Mesenchymal stem cell (in vitro differentiated cells and primary cell): ENCODE results near the gene UBXN1.

ENCODE experiments used
- DNase-seq: peaks from one replicate; pipeline ENCODE4 v3.0.0-alpha.2; 2013
- H2AFZ ChIP-seq: one replicate; pipeline ENCODE4 v1.6.1; 2013; ENCODE audit warnings: low read depth, mild to moderate bottlenecking, control low read depth, inconsistent platforms, low read length, moderate library complexity
- H2AK5ac ChIP-seq: 2 replicates; pipeline ENCODE4 v1.6.1; 2013; ENCODE audit warnings: low read length, moderate library complexity, mild to moderate bottlenecking, inconsistent platforms; ENCODE audit not compliant: severe bottlenecking
- H2BK120ac ChIP-seq: one replicate; pipeline ENCODE4 v1.6.1; 2013; ENCODE audit warnings: low read depth, mild to moderate bottlenecking, inconsistent platforms, low read length, moderate library complexity
- H2BK12ac ChIP-seq, 2 experiments: one replicate each; pipeline ENCODE4 v1.6.1; 2013; ENCODE audit warnings: inconsistent platforms in 2 of 2, low read length in 2 of 2, mild to moderate bottlenecking in 2 of 2, moderate library complexity in 2 of 2, control low read depth in 1 of 2
- H2BK15ac ChIP-seq: one replicate; pipeline ENCODE4 v1.6.1; 2013; ENCODE audit warnings: mild to moderate bottlenecking, low read depth, inconsistent platforms; ENCODE audit not compliant: poor library complexity, severe bottlenecking
- H2BK5ac ChIP-seq: 2 replicates; pipeline ENCODE4 v1.6.1; 2013; ENCODE audit warnings: low read depth, mild to moderate bottlenecking, low read length, control low read depth, inconsistent platforms; ENCODE audit not compliant: poor library complexity, severe bottlenecking
- H3K14ac ChIP-seq, 2 experiments: one replicate each; pipeline ENCODE4 v1.6.1; 2013; ENCODE audit warnings: inconsistent platforms in 2 of 2, low read length in 2 of 2, control low read depth in 1 of 2, mild to moderate bottlenecking in 1 of 2, moderate library complexity in 1 of 2
- H3K18ac ChIP-seq, 2 experiments: one replicate each; pipeline ENCODE4 v1.6.1; 2013; ENCODE audit warnings: inconsistent platforms in 2 of 2, low read length in 2 of 2, control low read depth in 1 of 2, low read depth in 1 of 2, mild to moderate bottlenecking in 1 of 2
- H3K23ac ChIP-seq, 2 experiments: one replicate each; pipeline ENCODE4 v1.6.1; 2013; ENCODE audit warnings: inconsistent platforms in 2 of 2, low read length in 2 of 2, mild to moderate bottlenecking in 2 of 2, moderate library complexity in 2 of 2, control low read depth in 1 of 2
- H3K27ac ChIP-seq: 2 replicates; pipeline ENCODE4 v1.5.1; 2013; ENCODE audit warnings: mild to moderate bottlenecking, moderate library complexity, low read length, control low read depth, inconsistent platforms; ENCODE audit not compliant: poor library complexity, severe bottlenecking
- H3K27me3 ChIP-seq, 2 experiments: 2 replicates each; pipeline versions ENCODE4 v1.6.1 to v1.7.0; 2013; ENCODE audit warnings: low read length in 2 of 2, mild to moderate bottlenecking in 2 of 2, moderate library complexity in 2 of 2, control low read depth in 1 of 2, inconsistent platforms in 1 of 2; ENCODE audit not compliant: control insufficient read depth in 1 of 2, insufficient read depth in 1 of 2
- H3K36me3 ChIP-seq, 2 experiments: 2 replicates each; pipeline versions ENCODE4 v1.6.1 to v1.7.0; 2013; ENCODE audit warnings: low read length in 2 of 2, control low read depth in 1 of 2, inconsistent platforms in 1 of 2, low read depth in 1 of 2, mild to moderate bottlenecking in 1 of 2; ENCODE audit not compliant: insufficient read depth in 2 of 2, control insufficient read depth in 1 of 2
- H3K4ac ChIP-seq, 2 experiments: one replicate each; pipeline ENCODE4 v1.6.1; 2013; ENCODE audit warnings: inconsistent platforms in 2 of 2, low read length in 2 of 2, mild to moderate bottlenecking in 2 of 2, moderate library complexity in 2 of 2, control low read depth in 1 of 2, low read depth in 1 of 2
- H3K4me1 ChIP-seq: 2 replicates; pipeline ENCODE4 v1.6.1; 2013; ENCODE audit warnings: low read depth, low read length, control low read depth; ENCODE audit not compliant: control insufficient read depth, insufficient read depth
- H3K4me2 ChIP-seq: 2 replicates; pipeline ENCODE4 v1.6.1; 2013; ENCODE audit warnings: low read length, mild to moderate bottlenecking, inconsistent platforms; ENCODE audit not compliant: poor library complexity, severe bottlenecking
- H3K4me3 ChIP-seq, 2 experiments: 2 replicates each; pipeline versions ENCODE4 v1.5.1 to v1.7.0; 2013; ENCODE audit warnings: low read length in 2 of 2, mild to moderate bottlenecking in 2 of 2, control low read depth in 1 of 2, low read depth in 1 of 2; ENCODE audit not compliant: insufficient read depth in 1 of 2
- H3K79me1 ChIP-seq: replicated peaks from 2 replicates; pipeline ENCODE4 v1.6.1; 2013; ENCODE audit warnings: mild to moderate bottlenecking, control low read depth, low read length, inconsistent platforms; ENCODE audit not compliant: poor library complexity, severe bottlenecking
- H3K9ac ChIP-seq: 2 replicates; pipeline ENCODE4 v1.7.0; 2013; ENCODE audit warnings: mild to moderate bottlenecking, low read length, moderate library complexity
- H3K9me3 ChIP-seq: 2 replicates; pipeline ENCODE4 v1.7.0; 2013; ENCODE audit warnings: mild to moderate bottlenecking, low read length; ENCODE audit not compliant: control insufficient read depth
- H4K8ac ChIP-seq: one replicate; pipeline ENCODE4 v1.6.1; 2013; ENCODE audit warnings: inconsistent platforms, mild to moderate bottlenecking, low read length, moderate library complexity
- H4K91ac ChIP-seq: one replicate; pipeline ENCODE4 v1.6.1; 2013; ENCODE audit warnings: mild to moderate bottlenecking, low read length, inconsistent platforms
- WGBS: methylation state at CpG from one replicate; pipeline ENCODE4 v1.1.7; 2013; ENCODE audit warnings: mixed read lengths; 5-methylcytosine and 5-hydroxymethylcytosine counted together

The UBXN1 gene

GRCh38 chr11:62712276-62712812, 33.5 kb upstream of the UBXN1 start:
- no peak overlapping the region for H2AFZ ChIP-seq
- no peak overlapping the region for H3K18ac ChIP-seq
- no peaks in the 10 kb centered on the region for H3K27me3 ChIP-seq
- no peak overlapping the region for H3K4me3 ChIP-seq
- no peak overlapping the region for H4K8ac ChIP-seq
- H3K9ac ChIP-seq: peak overlapping the region; percentile 33
- peaks cover 31% of the 10 kb centered on the region for H3K4me1 ChIP-seq
- 98% methylated on average over 4 of the region's 6 CpGs for WGBS
- H3K36me3 ChIP-seq: peaks cover 60 to 74% of the 10 kb centered on the region in 2 experiments
- H2BK15ac ChIP-seq: no peak overlapping the region
- no peak overlapping the region for H3K4me2 ChIP-seq
- H2BK120ac ChIP-seq: no peak overlapping the region
- no peak overlapping the region for H2BK5ac ChIP-seq
- H2AK5ac ChIP-seq: no peak overlapping the region
- peaks cover 21% of the 10 kb centered on the region for H3K79me1 ChIP-seq
- H3K27ac ChIP-seq: peak overlapping the region; percentile 66
- no peak overlapping the region for H4K91ac ChIP-seq
- no peak overlapping the region for H2BK12ac ChIP-seq
- H3K4ac ChIP-seq: no peak overlapping the region
- H3K23ac ChIP-seq: no peak overlapping the region
- no peak overlapping the region for H3K14ac ChIP-seq
- H3K9me3 ChIP-seq: no peaks in the 10 kb centered on the region
- no peak for DNase-seq

- H2BK15ac ChIP-seq: no peak overlapping the region
- 91% methylated on average over 7 of the region's 7 CpGs for WGBS
- peak overlapping the region; percentile 43 to 78 for H3K4me3 ChIP-seq
- peak overlapping the region; percentile 33 for H2AFZ ChIP-seq
- no peaks in the 10 kb centered on the region for H3K27me3 ChIP-seq
- peak overlapping the region; percentile 97 for H3K27ac ChIP-seq
- peak overlapping the region; percentile 15 for H2BK5ac ChIP-seq
- H3K23ac ChIP-seq: peak overlapping the region in 1 of 2 experiments; percentile 11
- H3K4me2 ChIP-seq: peak overlapping the region; percentile 74
- H3K18ac ChIP-seq: peak overlapping the region; percentile 71 to 91
- peaks cover 11% of the 10 kb centered on the region for H3K79me1 ChIP-seq
- no peak overlapping the region for H3K14ac ChIP-seq
- H2BK120ac ChIP-seq: peak overlapping the region; percentile 6
- H3K4ac ChIP-seq: peak overlapping the region; percentile 69 to 93
- H3K9ac ChIP-seq: peak overlapping the region; percentile 98
- no peaks in the 10 kb centered on the region for H3K9me3 ChIP-seq
- peaks cover 51 to 55% of the 10 kb centered on the region in 2 experiments for H3K36me3 ChIP-seq
- peak overlapping the region; percentile 70 for H4K91ac ChIP-seq
- peak overlapping the region; percentile 97 for H2AK5ac ChIP-seq
- peak; percentile 65 for DNase-seq
- no peak overlapping the region for H2BK12ac ChIP-seq
- peak overlapping the region; percentile 79 for H4K8ac ChIP-seq
- H3K4me1 ChIP-seq: peaks cover 42% of the 10 kb centered on the region
These were observed 31.1 kb upstream of the UBXN1 start for GRCh38 chr11:62710001-62710345.

- Histone ChIP-seq H3K4me2 (peak overlapping the region; percentile 74), H4K91ac (peak overlapping the region; percentile 70), H3K36me3 (peaks cover 47 to 50% of the 10 kb centered on the region in 2 experiments), H3K79me1 (peaks cover 14% of the 10 kb centered on the region), H2BK12ac (no peak overlapping the region), H3K27me3 (no peaks in the 10 kb centered on the region), H3K18ac (peak overlapping the region; percentile 71 to 91), H3K9me3 (no peaks in the 10 kb centered on the region), H3K9ac (peak overlapping the region; percentile 98), H3K4me3 (peak overlapping the region; percentile 43 to 78), H3K27ac (peak overlapping the region; percentile 97), H3K14ac (peak overlapping the region in 1 of 2 experiments; percentile 88), H3K4ac (peak overlapping the region; percentile 69 to 93), H2BK15ac (no peak overlapping the region), H2AK5ac (peak overlapping the region; percentile 97), H2BK120ac (peak overlapping the region; percentile 6), H4K8ac (peak overlapping the region; percentile 79), H3K23ac (peak overlapping the region in 1 of 2 experiments; percentile 51), H2BK5ac (peak overlapping the region; percentile 90), H2AFZ (peak overlapping the region; percentile 33), H3K4me1 (peaks cover 39% of the 10 kb centered on the region)
- DNase-seq: peak; percentile 97
- WGBS: 13% methylated on average over 43 of the region's 47 CpGs
These were observed 30.6 kb upstream of the UBXN1 start for GRCh38 chr11:62709247-62710000.

- no peak overlapping the region for H4K91ac ChIP-seq
- peaks cover 42 to 46% of the 10 kb centered on the region in 2 experiments for H3K36me3 ChIP-seq
- WGBS: 43% methylated on average over 7 of the region's 7 CpGs
- H2BK5ac ChIP-seq: peak overlapping the region; percentile 3
- no peak overlapping the region for H2AFZ ChIP-seq
- no peak overlapping the region for H2BK120ac ChIP-seq
- peak overlapping the region in 1 of 2 experiments; percentile 17 for H2BK12ac ChIP-seq
- peak overlapping the region; percentile 52 for H3K4me2 ChIP-seq
- DNase-seq: no peak
- peak overlapping the region in 1 of 2 experiments; percentile 78 for H3K4me3 ChIP-seq
- H3K23ac ChIP-seq: no peak overlapping the region
- no peaks in the 10 kb centered on the region for H3K9me3 ChIP-seq
- no peak overlapping the region for H2BK15ac ChIP-seq
- peak overlapping the region; percentile 97 for H3K27ac ChIP-seq
- H3K4me1 ChIP-seq: peaks cover 37% of the 10 kb centered on the region
- peaks cover 14% of the 10 kb centered on the region for H3K79me1 ChIP-seq
- H3K9ac ChIP-seq: peak overlapping the region; percentile 98
- peak overlapping the region; percentile 32 to 38 for H3K4ac ChIP-seq
- H3K14ac ChIP-seq: peak overlapping the region in 1 of 2 experiments; percentile 13
- H4K8ac ChIP-seq: peak overlapping the region; percentile 30
- no peaks in the 10 kb centered on the region for H3K27me3 ChIP-seq
- H3K18ac ChIP-seq: peak overlapping the region in 1 of 2 experiments; percentile 86
- H2AK5ac ChIP-seq: peak overlapping the region; percentile 58
These were observed 29.9 kb upstream of the UBXN1 start for GRCh38 chr11:62708793-62709192.
